Measurements from ENCODE around the gene FBF1. TPM values are rescaled to one million over a fixed set of nuclear protein-coding genes. Genes with fewer than 3 reads are reported as not detected.
A peak's percentile ranks its signal among the peaks of the same experiment; 100 is the strongest.
"Not testable (repeated sequence)": the region's sequence is repeated elsewhere in the genome, so short reads cannot be mapped to it uniquely, and the experiment has no call there.

Gene FBF1
- total RNA-seq, 1 donor from 2014 or later: 5.1 TPM

DNA sequence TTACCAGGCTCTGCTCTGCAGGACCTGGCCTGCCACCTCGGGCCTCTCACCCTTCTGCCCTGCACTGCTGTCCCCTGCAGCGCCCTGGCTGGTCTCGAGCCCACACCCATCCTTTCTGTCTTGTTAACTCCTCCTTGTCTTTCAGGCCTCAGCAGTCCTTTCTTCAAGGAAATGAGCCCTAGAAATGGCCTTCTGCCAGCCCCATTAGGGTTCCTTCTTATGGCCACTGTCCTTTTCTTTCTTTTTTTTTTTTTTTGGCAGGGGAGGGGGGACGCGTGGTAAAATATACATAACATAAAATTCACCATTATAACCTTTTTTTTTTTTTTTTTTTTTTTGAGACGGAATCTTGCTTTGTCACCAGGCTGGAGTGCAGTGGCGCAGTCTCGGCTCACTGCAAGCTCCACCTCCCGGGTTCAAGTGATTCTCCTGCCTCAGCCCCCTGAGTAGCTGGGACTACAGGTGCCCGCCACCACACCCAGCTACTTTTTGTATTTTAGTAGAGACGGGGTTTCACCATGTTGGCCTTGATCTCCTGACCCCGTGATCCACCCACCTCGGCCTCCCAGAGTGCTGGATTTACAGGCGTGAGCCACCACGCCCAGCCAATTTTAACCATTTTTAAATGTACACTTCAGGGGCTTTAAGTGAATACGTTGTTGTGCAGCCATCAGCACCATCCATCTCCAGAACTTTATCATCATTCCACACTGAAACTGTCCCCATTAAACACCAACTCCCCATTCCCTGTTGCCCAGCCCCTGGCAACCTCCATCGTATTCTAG is 75.2 kb downstream of the FBF1 start:
- H3K4me3 Mint-ChIP-seq (ENCODE audit: unreplicated experiment); H3K27ac ChIP-seq (ENCODE audit: low read depth, low read length); H3K4me3 ChIP-seq (ENCODE audit: insufficient read depth, low read depth, low read length); H3K9me3 ChIP-seq (ENCODE audit: insufficient read depth, low read depth, low read length); DNase-seq (ENCODE audit: low read depth); H3K36me3 ChIP-seq (ENCODE audit: insufficient read depth, low read length); FAIRE-seq; H3K9ac ChIP-seq (ENCODE audit: low read length); H3K27me3 ChIP-seq (ENCODE audit: insufficient read depth, low read length); H3K27me3 Mint-ChIP-seq (ENCODE audit: low read depth, unreplicated experiment); H3K4me1 Mint-ChIP-seq (ENCODE audit: low read depth, unreplicated experiment); H3K4me2 ChIP-seq (ENCODE audit: low read length); H3K36me3 Mint-ChIP-seq (ENCODE audit: low read depth, unreplicated experiment); H4K20me1 ChIP-seq (ENCODE audit: insufficient read depth, low read length); H3K79me2 ChIP-seq (ENCODE audit: insufficient read depth, low read length); H2AFZ ChIP-seq (ENCODE audit: low read depth, low read length); H3K9me3 Mint-ChIP-seq (ENCODE audit: unreplicated experiment): not testable (repeated sequence)
- peaks cover 16% of the 10 kb centered on the region for H3K4me1 ChIP-seq (ENCODE audit: insufficient read depth, low read length)
- H3K27ac Mint-ChIP-seq (ENCODE audit: unreplicated experiment): peak overlapping the region; percentile 2

DNA sequence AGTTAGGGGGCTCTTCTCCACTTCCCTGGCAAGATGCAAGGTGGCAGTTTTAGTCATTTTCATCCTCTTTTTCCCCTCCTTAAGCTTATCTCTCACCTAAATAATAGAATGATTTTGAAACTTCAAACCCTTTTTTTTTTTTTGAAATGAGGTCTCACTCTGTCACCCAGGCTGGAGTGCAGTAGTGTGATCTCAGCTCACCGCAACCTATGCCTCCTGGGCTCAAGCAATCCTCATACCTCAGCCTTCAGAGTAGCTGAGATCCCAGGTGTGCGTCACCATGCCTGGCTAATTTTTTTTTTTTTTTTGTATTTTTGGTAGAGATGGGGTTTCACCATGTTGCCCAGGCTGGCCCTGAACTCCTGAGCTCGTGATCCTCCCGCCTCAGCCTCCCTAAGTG is 76.0 kb downstream of the FBF1 start:
- not testable (repeated sequence) for H2AFZ ChIP-seq (ENCODE audit: low read depth, low read length); H3K27ac Mint-ChIP-seq (ENCODE audit: unreplicated experiment); H3K9me3 ChIP-seq (ENCODE audit: insufficient read depth, low read depth, low read length); H3K36me3 Mint-ChIP-seq (ENCODE audit: low read depth, unreplicated experiment); H3K9me3 Mint-ChIP-seq (ENCODE audit: unreplicated experiment); H3K79me2 ChIP-seq (ENCODE audit: insufficient read depth, low read length); H4K20me1 ChIP-seq (ENCODE audit: insufficient read depth, low read length); H3K27me3 Mint-ChIP-seq (ENCODE audit: low read depth, unreplicated experiment); DNase-seq (ENCODE audit: low read depth); H3K27me3 ChIP-seq (ENCODE audit: insufficient read depth, low read length); H3K27ac ChIP-seq (ENCODE audit: low read depth, low read length); H3K4me3 Mint-ChIP-seq (ENCODE audit: unreplicated experiment); H3K4me3 ChIP-seq (ENCODE audit: insufficient read depth, low read depth, low read length); H3K4me1 Mint-ChIP-seq (ENCODE audit: low read depth, unreplicated experiment); H3K36me3 ChIP-seq (ENCODE audit: insufficient read depth, low read length); FAIRE-seq; H3K9ac ChIP-seq (ENCODE audit: low read length)
- H3K4me1 ChIP-seq (ENCODE audit: insufficient read depth, low read length): peaks cover 16% of the 10 kb centered on the region
- peak overlapping the region; percentile 45 for H3K4me2 ChIP-seq (ENCODE audit: low read length)

DNA sequence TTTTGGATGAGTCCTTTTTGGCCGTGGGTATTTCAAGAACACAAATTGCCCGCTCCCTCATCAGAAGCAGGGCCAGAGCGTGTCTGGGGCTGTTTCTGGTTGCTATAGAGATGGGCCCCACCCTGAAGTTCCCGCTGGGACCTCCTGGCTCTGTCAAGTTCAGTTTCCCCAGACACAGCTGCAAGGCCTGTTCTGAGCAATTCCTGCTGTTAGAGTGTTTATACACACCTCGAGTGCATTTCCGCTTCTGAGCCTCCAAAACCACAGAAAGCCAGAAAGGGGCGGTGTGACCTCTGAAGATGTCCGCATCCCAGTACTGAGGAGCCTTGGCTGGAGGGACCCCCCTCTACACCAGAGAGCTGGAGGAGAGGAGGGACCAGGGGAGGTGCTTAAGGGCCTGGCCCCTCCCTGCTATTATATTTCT is 76.4 kb downstream of the FBF1 start:
- no peak overlapping the region for H3K27ac ChIP-seq (ENCODE audit: low read depth, low read length)
- H2AFZ ChIP-seq (ENCODE audit: low read depth, low read length): peak overlapping the region; percentile 23
- Mint-ChIP-seq H3K4me1 (ENCODE audit: low read depth, unreplicated experiment) (peaks cover 2% of the 10 kb centered on the region), H3K36me3 (ENCODE audit: low read depth, unreplicated experiment) (peaks cover 3% of the 10 kb centered on the region), H3K9me3 (ENCODE audit: unreplicated experiment) (no peaks in the 10 kb centered on the region), H3K27me3 (ENCODE audit: low read depth, unreplicated experiment) (no peaks in the 10 kb centered on the region), H3K27ac (ENCODE audit: unreplicated experiment) (no peak overlapping the region), H3K4me3 (ENCODE audit: unreplicated experiment) (no peak overlapping the region)
- TF ChIP-seq, protein P1, sequence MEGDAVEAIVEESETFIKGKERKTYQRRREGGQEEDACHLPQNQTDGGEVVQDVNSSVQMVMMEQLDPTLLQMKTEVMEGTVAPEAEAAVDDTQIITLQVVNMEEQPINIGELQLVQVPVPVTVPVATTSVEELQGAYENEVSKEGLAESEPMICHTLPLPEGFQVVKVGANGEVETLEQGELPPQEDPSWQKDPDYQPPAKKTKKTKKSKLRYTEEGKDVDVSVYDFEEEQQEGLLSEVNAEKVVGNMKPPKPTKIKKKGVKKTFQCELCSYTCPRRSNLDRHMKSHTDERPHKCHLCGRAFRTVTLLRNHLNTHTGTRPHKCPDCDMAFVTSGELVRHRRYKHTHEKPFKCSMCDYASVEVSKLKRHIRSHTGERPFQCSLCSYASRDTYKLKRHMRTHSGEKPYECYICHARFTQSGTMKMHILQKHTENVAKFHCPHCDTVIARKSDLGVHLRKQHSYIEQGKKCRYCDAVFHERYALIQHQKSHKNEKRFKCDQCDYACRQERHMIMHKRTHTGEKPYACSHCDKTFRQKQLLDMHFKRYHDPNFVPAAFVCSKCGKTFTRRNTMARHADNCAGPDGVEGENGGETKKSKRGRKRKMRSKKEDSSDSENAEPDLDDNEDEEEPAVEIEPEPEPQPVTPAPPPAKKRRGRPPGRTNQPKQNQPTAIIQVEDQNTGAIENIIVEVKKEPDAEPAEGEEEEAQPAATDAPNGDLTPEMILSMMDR (IDR thresholded peaks at IDR 0.05; ENCODE audit: insufficient read depth, low read depth, low read length): no peak
- TF ChIP-seq EZH2 (IDR thresholded peaks at IDR 0.05; ENCODE audit: insufficient read depth, low read length): no peak
- H4K20me1 ChIP-seq (ENCODE audit: insufficient read depth, low read length): no peaks in the 10 kb centered on the region
- no peak for FAIRE-seq
- H3K27me3 ChIP-seq (ENCODE audit: insufficient read depth, low read length): no peaks in the 10 kb centered on the region
- H3K9ac ChIP-seq (ENCODE audit: low read length): peak overlapping the region; percentile 43
- H3K79me2 ChIP-seq (ENCODE audit: insufficient read depth, low read length): no peaks in the 10 kb centered on the region
- H3K9me3 ChIP-seq (ENCODE audit: insufficient read depth, low read depth, low read length): no peaks in the 10 kb centered on the region
- H3K4me2 ChIP-seq (ENCODE audit: low read length): peak overlapping the region; percentile 45
- peak overlapping the region; percentile 15 for H3K4me3 ChIP-seq (ENCODE audit: insufficient read depth, low read depth, low read length)
- H3K4me1 ChIP-seq (ENCODE audit: insufficient read depth, low read length): peaks cover 13% of the 10 kb centered on the region
- DNase-seq (ENCODE audit: low read depth): peak; percentile 49
- H3K36me3 ChIP-seq (ENCODE audit: insufficient read depth, low read length): no peaks in the 10 kb centered on the region

All from astrocyte (in vitro differentiated cells and primary cell).